BLaER1 treated with 17β-estradiol and CSF1 and Interleukin-3, amounts not matched to agents 10 nM and 100 nM (cell line): ENCODE measurements around the gene TLR3.

Experiments
- H3K27ac ChIP-seq, 11 experiments: shearing (Covaris generic); formaldehyde crosslinking; 2 replicates each; pipeline ENCODE4 v1.8.1; 2022
- H3K27me3 ChIP-seq, 11 experiments: shearing (Covaris generic); formaldehyde crosslinking; 2 replicates each; pipeline ENCODE4 v1.8.1; 2022
- H3K36me3 ChIP-seq, 11 experiments: shearing (Covaris generic); formaldehyde crosslinking; 2 replicates each; pipeline ENCODE4 v1.8.1; 2022
- H3K4me1 ChIP-seq, 10 experiments: shearing (Covaris generic); formaldehyde crosslinking; 2 replicates each; pipeline ENCODE4 v1.8.1; 2022
- H3K4me2 ChIP-seq, 11 experiments: shearing (Covaris generic); formaldehyde crosslinking; 2 replicates each; pipeline ENCODE4 v1.8.1; 2022
- H3K4me3 ChIP-seq, 10 experiments: shearing (Covaris generic); formaldehyde crosslinking; 2 replicates each; pipeline ENCODE4 v1.8.1; 2022
- H3K9ac ChIP-seq, 11 experiments: shearing (Covaris generic); formaldehyde crosslinking; 2 replicates each; pipeline ENCODE4 v1.8.1; 2022
- H3K9me3 ChIP-seq, 11 experiments: shearing (Covaris generic); formaldehyde crosslinking; replicated peaks in 1 of 11; 2 replicates each; pipeline ENCODE4 v1.8.1; 2022
- H4K20me1 ChIP-seq, 11 experiments: shearing (Covaris generic); formaldehyde crosslinking; 2 replicates each; pipeline ENCODE4 v1.8.1; 2022
- Cebpa-rat ChIP-seq, 11 experiments: shearing (Covaris generic); IDR thresholded peaks; 2 replicates each; pipeline ENCODE4 v1.8.1; 2022

Gene TLR3

DNA sequence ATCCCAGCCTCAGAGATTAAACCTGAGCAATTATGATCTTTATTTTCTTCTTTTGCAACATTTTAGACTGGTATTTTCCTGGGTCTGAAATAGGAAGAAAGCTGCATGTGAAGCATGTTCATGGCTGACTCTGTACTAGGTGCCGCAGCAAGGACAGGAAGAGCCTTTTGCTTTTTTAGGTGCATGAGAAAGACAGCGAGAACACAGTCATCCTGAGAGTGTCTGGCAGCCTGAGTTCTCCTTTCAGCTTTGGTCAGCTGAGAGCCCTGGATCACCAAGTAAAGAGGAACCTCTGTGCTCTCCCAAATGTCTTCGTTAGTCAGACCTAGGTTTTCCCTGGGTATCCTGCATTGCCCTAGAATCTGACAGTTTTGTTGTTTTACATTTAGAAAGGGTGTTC is 65.3 kb downstream of the TLR3 start:
- no peak for TF ChIP-seq Cebpa-rat (IDR thresholded peaks at IDR 0.05)
- Histone ChIP-seq H3K4me3 (no peak overlapping the region), H4K20me1 (no peaks in the 10 kb centered on the region), H3K4me2 (peak overlapping the region in 3 of 11 experiments; percentile 19 to 68 (median 62); a peak in 7 of 22 replicates), H3K9me3 (no peaks in the 10 kb centered on the region), H3K27ac (no peak overlapping the region), H3K4me1 (peaks cover 0 to 16% (median 0%) of the 10 kb centered on the region in 10 experiments; a peak in 7 of 20 replicates), H3K36me3 (no peaks in the 10 kb centered on the region), H3K27me3 (no peaks in the 10 kb centered on the region), H3K9ac (no peak overlapping the region)

DNA sequence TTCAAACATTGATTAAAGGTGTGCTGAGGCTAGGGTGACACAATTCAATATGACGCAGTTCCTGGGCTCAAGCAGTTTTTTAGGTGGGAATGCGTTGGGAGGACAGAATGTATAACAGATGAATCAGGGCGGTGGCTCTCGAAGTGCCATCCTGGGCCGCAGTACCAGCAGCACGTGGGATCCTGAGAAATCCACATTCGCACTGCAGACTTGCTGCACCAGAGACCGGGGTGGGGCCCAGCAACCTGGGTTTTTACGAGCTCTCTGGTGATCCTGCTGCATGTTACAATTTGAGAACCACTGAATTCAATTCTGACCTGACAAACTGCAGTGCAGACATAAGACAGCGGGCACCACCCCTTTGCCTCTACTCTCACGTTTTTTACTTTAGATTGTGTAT is 65.9 kb downstream of the TLR3 start:
- no peak for TF ChIP-seq Cebpa-rat (IDR thresholded peaks at IDR 0.05)
- H3K9ac ChIP-seq = no peak overlapping the region
- peak overlapping the region in 3 of 11 experiments; percentile 19 to 68 (median 62); a peak in 6 of 22 replicates for H3K4me2 ChIP-seq
- no peaks in the 10 kb centered on the region for H3K27me3 ChIP-seq
- H3K4me3 ChIP-seq = no peak overlapping the region
- peaks cover 0 to 16% (median 0%) of the 10 kb centered on the region in 10 experiments; a peak in 7 of 20 replicates for H3K4me1 ChIP-seq
- H3K27ac ChIP-seq = no peak overlapping the region
- no peaks in the 10 kb centered on the region for H4K20me1 ChIP-seq
- H3K9me3 ChIP-seq = no peaks in the 10 kb centered on the region
- no peaks in the 10 kb centered on the region for H3K36me3 ChIP-seq

DNA sequence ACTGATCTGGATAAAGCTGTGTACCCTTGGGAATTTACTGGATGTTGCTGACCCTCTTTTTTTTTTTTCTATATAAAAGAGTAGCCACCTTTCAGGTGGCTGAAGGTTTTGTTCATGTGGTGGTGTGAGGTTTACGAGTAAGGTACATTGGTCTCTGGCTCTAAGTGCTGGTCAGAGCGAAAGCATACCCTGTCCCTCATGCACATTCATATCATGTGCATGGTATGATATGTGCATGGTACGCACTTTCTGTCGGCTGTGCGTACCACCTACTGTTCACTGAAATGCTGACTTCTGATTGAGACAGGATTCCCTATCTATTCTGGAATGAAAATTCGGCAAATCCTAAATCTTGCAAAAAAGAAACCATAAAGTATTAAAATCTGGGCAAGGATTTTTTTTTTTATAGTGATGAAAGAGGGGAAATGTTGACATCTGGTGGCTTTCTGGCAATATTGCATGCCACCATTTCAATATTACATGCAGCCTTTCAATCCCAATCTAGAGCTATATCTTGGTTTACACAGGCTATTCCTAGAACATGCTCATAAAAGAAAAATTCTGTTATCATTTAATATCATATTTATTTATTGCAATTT is 68.3 kb downstream of the TLR3 start:
- no peak overlapping the region for H3K4me2 ChIP-seq
- H3K27ac ChIP-seq = no peak overlapping the region
- no peak overlapping the region for H3K4me3 ChIP-seq
- no peaks in the 10 kb centered on the region for H3K9me3 ChIP-seq
- TF ChIP-seq Cebpa-rat (IDR thresholded peaks at IDR 0.05) = no peak
- no peaks in the 10 kb centered on the region for H3K36me3 ChIP-seq
- H3K4me1 ChIP-seq = peaks cover 0 to 16% (median 0%) of the 10 kb centered on the region in 10 experiments; a peak in 7 of 20 replicates
- H3K9ac ChIP-seq = no peak overlapping the region
- no peaks in the 10 kb centered on the region; a peak in 1 of 22 replicates for H4K20me1 ChIP-seq
- no peaks in the 10 kb centered on the region; a peak in 1 of 22 replicates for H3K27me3 ChIP-seq
